ENCODE results near the gene MTMR2. TPM values are rescaled to one million over a fixed set of nuclear protein-coding genes. Genes with fewer than 3 reads are reported as not detected.

MTMR2 gene
- total and polyA plus RNA-seq, 2 of the 13 experiments (the other 11 are each of a cell fraction or from before 2014, with no cell fraction given) = 12.7 to 22.3 TPM

DNA sequence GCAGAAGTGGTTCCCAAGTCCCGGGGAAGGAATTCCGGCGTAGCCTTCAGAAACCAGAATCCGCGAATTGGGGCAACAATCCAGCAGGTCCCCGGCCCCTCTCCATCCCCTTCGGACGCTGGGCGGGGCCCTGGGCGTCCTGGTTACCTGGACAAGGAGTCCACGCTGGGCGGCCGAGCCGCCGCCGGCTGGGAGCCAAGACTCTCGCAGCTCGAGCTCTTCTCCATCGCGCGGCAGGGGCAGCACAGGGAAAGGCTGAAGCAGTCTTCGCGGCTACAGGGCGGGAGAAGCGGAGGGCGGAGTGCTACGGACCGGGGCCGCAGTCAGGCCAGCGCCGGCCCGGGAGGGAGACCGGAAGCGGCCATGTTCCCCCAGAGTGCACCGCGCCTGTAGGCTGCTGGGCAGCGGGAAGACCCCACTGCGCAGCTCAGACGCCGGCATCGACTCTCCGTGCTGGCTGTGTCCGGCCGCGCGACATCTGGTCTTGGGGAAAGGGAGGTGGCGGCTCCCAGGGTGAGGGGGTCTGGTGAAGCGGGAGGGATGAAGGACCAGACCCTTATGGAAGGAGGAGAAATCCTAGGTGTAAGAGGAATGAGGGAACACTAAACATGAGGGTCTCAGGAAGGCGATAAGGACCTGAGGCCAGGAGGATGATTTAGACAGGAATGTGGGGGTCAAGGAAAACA is at the start of gene MTMR2 (continued):
- TF ChIP-seq ZNF256 (CRISPR knock-in tag; conservative IDR thresholded peaks at IDR 0.05) (no peak), PRMT3 (CRISPR knock-in tag; IDR thresholded peaks at IDR 0.05; ENCODE audit: borderline replicate concordance, low read depth) (no peak; the same call in 1 of the 2 replicates), HOXA7 (CRISPR knock-in tag; IDR thresholded peaks at IDR 0.05) (peak; percentile 51; the same call in 1 of the 2 replicates), SP2 (CRISPR knock-in tag; IDR thresholded peaks at IDR 0.05) (no peak), NBN (conservative IDR thresholded peaks at IDR 0.05) (no peak), SMC3 (IDR thresholded peaks at IDR 0.05; ENCODE audit: low read length) (no peak), KDM5A (IDR thresholded peaks at IDR 0.05; ENCODE audit: borderline replicate concordance, low read length) (peak; percentile 87), KDM4B (CRISPR knock-in tag; IDR thresholded peaks at IDR 0.05) (peak; percentile 65; the same call in 1 of the 2 replicates), U2AF2 (IDR thresholded peaks at IDR 0.05; ENCODE audit: low read depth, low read length) (no peak), SOX13 (IDR thresholded peaks at IDR 0.05) (no peak; the same call in 1 of the 2 replicates), SOX13 (CRISPR knock-in tag; conservative IDR thresholded peaks at IDR 0.05 in 1 of 2, IDR thresholded peaks at IDR 0.05 in 1 of 2) (peak in 1 of 2 experiments; percentile 20; a peak in 1 of 4 replicates), STAG1 (CRISPR knock-in tag; IDR thresholded peaks at IDR 0.05) (no peak), ZNF281 (CRISPR knock-in tag; IDR thresholded peaks at IDR 0.05; ENCODE audit: borderline replicate concordance) (peak; percentile 14; the same call in 1 of the 2 replicates), ATF2 (CRISPR knock-in tag; IDR thresholded peaks at IDR 0.05) (no peak; the same call in 1 of the 2 replicates), ZNF569 (CRISPR knock-in tag; IDR thresholded peaks at IDR 0.05; ENCODE audit: borderline replicate concordance) (no peak), ZC3H13 (CRISPR knock-in tag; IDR thresholded peaks at IDR 0.05) (no peak), NR2F6 (IDR thresholded peaks at IDR 0.05) (no peak), NR2F6 (CRISPR knock-in tag; IDR thresholded peaks at IDR 0.05) (peak; percentile 59), CEBPG (CRISPR knock-in tag; IDR thresholded peaks at IDR 0.05) (peak; percentile 14; the same call in 1 of the 2 replicates), ZMYM4 (CRISPR knock-in tag; IDR thresholded peaks at IDR 0.05) (peak; percentile 89), ZNF839 (CRISPR knock-in tag; IDR thresholded peaks at IDR 0.05; ENCODE audit: borderline replicate concordance) (peak; percentile 91; the same call in 1 of the 2 replicates), SETDB1 (CRISPR knock-in tag; IDR thresholded peaks at IDR 0.05; ENCODE audit: borderline replicate concordance) (no peak), RARA (CRISPR knock-in tag; IDR thresholded peaks at IDR 0.05) (no peak; the same call in 1 of the 2 replicates), ZNF205 (CRISPR knock-in tag; IDR thresholded peaks at IDR 0.05) (peak; percentile 37; the same call in 1 of the 2 replicates), ZNF605 (CRISPR knock-in tag; IDR thresholded peaks at IDR 0.05) (peak; percentile 84), HDAC6 (IDR thresholded peaks at IDR 0.05; ENCODE audit: low read depth, low read length) (no peak), TBX2 (CRISPR knock-in tag; IDR thresholded peaks at IDR 0.05; ENCODE audit: borderline replicate concordance) (peak; percentile 90)
- TF ChIP-seq, protein P1, sequence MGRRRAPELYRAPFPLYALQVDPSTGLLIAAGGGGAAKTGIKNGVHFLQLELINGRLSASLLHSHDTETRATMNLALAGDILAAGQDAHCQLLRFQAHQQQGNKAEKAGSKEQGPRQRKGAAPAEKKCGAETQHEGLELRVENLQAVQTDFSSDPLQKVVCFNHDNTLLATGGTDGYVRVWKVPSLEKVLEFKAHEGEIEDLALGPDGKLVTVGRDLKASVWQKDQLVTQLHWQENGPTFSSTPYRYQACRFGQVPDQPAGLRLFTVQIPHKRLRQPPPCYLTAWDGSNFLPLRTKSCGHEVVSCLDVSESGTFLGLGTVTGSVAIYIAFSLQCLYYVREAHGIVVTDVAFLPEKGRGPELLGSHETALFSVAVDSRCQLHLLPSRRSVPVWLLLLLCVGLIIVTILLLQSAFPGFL (CRISPR knock-in tag; IDR thresholded peaks at IDR 0.05) = no peak

Measured in HepG2 (cell line).